GM12873 (cell line): ENCODE data around the gene GPR142.

ENCODE experiments used
- TF ChIP-seq, protein P1 (sequence below): IDR thresholded peaks from 2 replicates; pipeline ENCODE4 v1.5.1; 2012; ENCODE audit warnings: low read depth, mild to moderate bottlenecking, moderate library complexity, low read length, control low read depth; ENCODE audit not compliant: insufficient read depth; ENCODE audit errors: missing control alignments

Gene GPR142, protein sequence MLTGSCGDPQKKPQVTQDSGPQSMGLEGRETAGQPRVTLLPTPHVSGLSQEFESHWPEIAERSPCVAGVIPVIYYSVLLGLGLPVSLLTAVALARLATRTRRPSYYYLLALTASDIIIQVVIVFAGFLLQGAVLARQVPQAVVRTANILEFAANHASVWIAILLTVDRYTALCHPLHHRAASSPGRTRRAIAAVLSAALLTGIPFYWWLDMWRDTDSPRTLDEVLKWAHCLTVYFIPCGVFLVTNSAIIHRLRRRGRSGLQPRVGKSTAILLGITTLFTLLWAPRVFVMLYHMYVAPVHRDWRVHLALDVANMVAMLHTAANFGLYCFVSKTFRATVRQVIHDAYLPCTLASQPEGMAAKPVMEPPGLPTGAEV

DNA sequence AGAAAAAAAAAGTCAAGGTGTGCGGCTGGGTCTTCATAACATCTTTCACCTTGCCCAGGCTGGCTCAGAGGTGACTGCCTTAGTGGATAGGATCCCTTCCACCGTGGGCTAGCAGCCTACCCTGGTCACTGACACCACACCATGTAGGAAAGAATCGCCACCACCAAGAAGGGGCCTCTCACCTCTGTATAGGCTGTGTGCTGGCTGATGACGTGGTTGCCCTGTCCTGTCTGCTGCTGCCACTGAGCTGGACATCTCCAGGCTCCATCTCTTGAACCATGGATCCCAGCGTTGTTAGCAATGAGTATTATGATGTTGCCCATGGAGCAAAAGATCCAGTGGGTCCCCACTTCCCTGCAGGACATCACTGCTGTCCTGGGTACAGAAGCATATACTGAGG, at the start of gene GPR142:
Gene GPR142, plus strand, starts transcription at position 301 of the 400 bp plus-strand sequence. CDS start 2,035 bp downstream, outside the sequence.
- TF ChIP-seq, protein P1, sequence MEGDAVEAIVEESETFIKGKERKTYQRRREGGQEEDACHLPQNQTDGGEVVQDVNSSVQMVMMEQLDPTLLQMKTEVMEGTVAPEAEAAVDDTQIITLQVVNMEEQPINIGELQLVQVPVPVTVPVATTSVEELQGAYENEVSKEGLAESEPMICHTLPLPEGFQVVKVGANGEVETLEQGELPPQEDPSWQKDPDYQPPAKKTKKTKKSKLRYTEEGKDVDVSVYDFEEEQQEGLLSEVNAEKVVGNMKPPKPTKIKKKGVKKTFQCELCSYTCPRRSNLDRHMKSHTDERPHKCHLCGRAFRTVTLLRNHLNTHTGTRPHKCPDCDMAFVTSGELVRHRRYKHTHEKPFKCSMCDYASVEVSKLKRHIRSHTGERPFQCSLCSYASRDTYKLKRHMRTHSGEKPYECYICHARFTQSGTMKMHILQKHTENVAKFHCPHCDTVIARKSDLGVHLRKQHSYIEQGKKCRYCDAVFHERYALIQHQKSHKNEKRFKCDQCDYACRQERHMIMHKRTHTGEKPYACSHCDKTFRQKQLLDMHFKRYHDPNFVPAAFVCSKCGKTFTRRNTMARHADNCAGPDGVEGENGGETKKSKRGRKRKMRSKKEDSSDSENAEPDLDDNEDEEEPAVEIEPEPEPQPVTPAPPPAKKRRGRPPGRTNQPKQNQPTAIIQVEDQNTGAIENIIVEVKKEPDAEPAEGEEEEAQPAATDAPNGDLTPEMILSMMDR, result no peak

DNA sequence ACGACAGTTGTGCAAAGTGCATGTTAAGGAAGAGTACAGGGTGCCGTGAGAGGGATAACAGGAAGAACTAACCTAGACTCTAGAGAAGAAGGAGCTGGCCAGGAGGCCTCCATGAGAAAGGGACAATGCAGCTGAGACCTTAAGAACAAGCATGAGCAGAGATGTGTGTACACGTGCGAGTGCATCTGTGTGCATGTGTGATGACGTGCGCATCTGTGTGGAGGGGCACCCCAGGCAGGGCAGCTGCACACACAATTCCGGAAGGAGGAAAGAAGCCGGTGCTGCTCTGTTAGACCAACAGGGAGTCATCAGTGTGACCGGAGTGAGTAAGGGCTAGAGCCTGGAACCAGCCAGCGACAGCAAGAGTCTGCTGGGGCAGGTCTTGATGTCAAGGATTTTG, 48.9 kb upstream of the GPR142 start:
- TF ChIP-seq, protein P1, result no peak

DNA sequence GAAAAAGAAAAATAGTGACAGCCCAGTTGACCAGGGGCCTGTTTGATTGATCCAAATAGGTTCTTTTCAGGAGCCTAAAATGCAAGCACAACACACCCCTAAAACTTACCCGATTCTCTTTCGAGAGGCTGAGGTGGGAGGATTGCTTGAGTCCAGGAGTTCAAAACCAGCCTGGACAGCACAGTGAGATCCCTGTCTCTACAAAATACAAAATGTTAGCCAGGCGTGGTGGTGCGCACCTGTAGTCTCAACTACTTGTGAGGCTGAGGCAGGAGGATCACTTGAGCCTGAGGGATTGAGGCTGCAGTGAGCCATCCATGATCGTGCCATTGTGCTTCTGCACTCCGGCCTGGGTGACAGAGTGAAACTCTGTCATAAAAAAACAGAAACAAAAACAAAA, 42.8 kb upstream of the GPR142 start:
- TF ChIP-seq, protein P1, result no peak

DNA sequence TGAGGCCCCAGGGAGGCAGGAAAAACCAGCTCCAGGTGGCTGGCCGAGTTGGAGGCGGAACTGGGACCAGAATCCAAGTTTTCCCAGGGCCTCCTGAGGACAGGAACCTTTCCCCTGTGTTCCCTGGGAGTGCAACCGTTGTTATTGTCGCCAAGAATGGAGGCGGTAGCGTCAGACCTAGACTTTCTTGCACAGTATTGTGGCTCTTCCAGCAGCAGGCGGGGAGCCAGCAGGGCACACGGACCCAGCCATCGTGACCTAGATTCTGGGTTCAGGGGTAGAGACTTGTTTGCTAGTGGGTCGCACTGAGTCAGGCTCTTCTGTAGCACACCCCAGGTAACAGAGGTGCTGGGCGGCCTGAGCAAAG, 41.9 kb upstream of the GPR142 start:
- TF ChIP-seq, protein P1, result no peak

DNA sequence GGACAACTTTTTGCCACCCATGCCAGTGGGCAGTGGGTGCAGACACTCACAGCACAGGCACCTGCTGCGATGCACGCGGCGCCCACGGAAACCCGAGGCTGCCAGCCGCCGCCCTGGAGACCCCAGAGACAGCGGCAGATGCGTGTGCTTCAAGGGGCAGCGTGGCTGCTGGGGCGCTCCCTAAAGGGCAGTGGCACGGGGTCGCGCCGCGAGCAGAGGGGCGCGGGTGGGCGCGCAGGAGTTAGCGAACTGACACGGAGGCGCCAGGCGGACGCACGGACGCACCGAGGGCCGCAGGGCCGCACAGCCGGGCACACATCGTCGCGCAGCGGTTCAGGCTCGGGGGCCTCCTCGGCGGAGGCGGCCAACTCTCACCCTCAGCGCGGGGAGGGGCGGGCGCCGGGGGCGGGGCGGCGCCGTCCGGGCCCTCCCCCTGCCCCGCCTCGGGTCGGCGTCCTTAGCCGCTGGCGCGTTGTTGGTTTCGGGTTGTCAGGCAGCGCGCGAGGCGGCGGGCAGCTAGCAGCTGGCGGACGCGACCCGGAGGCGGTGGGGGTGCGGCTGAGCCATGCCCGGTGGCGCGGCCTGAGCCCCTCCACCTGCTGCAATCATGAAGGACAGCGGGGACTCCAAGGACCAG, 41.4 kb upstream of the GPR142 start, which contains the start of gene KIF19:
Gene KIF19, plus strand, starts transcription at position 484 of the 637 bp plus-strand sequence. Its CDS starts 124 bp downstream, at position 608.
- TF ChIP-seq, protein P1, result no peak

DNA sequence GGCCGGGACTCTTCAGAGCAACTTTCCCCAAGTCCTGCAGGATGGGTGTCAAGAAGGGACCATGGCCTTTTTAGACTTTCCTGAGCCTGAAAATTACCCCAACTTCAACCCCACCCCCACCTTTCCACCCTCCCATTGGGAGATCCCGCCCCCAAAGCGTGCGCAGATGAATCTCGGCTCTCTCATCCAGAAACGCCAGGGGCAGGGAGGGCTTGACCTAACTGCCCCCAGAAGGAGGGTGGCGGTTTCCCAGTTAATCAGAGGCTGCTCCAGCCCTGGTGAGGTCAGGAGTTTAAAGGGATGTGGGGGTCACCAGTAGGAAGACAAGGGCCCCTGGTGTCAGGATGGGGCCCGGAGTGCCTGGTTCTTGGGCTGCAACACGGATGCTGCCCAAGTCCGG, 40.8 kb upstream of the GPR142 start:
- TF ChIP-seq, protein P1, result no peak

DNA sequence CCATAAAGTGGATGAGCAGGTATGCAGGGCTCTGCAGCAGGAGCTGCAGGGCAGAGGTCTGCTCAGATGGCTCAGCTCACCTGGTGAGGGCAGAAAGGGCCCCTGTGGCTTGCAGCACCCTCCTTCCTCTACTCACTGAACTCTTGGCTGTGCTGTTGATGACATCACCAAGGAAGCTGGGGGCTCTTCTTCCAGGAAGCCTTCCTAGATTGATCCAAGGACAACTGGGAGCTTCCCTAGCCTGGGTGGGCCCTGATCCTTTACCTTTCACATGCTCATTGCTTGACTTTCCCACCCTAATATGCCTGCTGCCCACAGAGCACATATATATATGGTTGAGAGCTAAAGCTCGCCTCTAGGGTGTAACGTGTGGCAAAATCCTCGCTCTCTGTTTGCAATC, 38.8 kb upstream of the GPR142 start:
- TF ChIP-seq, protein P1, result no peak
